LNCaP clone FGC (cell line): ENCODE results near the gene SLC16A13.

Source experiments
- DNase-seq: peaks from one replicate; pipeline ENCODE4 v3.0.0-alpha.2; 2011; ENCODE audit warnings: low read depth
- H3K4me3 ChIP-seq: 2 replicates; pipeline ENCODE4 v1.5.1; 2011; ENCODE audit warnings: mild to moderate bottlenecking, low read depth, low read length, control low read depth
- CTCF ChIP-seq: IDR thresholded peaks from 2 replicates; pipeline ENCODE4 v1.5.1; 2012; ENCODE audit warnings: mild to moderate bottlenecking; ENCODE audit not compliant: control insufficient read depth, insufficient read depth; ENCODE audit errors: extremely low read depth

Gene SLC16A13

DNA sequence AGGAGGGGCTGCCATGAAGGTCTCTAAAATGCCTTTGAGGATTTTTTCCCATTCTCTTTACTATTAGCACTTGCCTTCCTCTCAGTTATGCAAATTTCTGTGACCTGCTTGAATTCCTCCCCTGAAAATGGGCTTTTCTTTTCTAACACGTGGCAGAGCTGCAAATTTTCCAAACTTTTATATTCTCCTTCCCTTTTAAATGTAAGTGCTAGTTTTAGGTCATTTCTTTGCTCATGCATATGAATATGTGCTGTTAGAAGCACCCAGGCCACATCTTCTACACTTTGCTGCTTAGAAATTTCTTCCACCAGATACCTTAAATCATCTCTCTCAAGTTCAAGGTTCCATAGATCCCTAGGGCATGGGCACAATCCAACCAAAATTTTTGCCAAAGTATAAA is 32.5 kb downstream of the SLC16A13 start:
- no peak for TF ChIP-seq CTCF
- H3K4me3 ChIP-seq: no peak overlapping the region
- DNase-seq: no peak

DNA sequence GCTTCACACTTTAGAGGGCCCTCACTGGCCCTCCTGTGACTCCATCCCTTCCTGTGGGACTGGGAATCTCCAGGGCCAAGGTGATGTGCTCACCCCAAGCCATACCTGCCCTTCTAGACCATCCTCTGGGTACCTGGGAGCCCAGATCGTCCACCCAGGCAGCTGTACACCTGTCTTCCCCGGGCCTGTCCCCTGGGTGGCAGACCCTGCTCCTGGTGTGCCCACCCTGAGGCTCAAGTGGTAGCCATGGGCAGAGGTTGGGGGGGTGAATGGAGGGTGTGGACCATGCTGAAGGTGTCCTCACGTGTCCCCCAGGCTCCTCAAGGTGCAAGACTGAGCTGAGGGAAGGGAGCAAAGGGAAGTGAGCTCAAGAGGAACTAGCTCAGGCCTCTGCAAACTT is 34.9 kb downstream of the SLC16A13 start:
- DNase-seq: no peak
- H3K4me3 ChIP-seq: no peak overlapping the region
- no peak for TF ChIP-seq CTCF

GRCh38 chr17:7072406-7072805 is 36.6 kb downstream of the SLC16A13 start:
- DNase-seq: no peak
- TF ChIP-seq CTCF: no peak
- no peak overlapping the region for H3K4me3 ChIP-seq

- H3K4me3 ChIP-seq: no peak overlapping the region
- no peak for DNase-seq
- TF ChIP-seq CTCF: no peak
Observed at GRCh38 chr17:7074931-7075330, 39.1 kb downstream of the SLC16A13 start.

GRCh38 chr17:7077911-7078546 is 42.2 kb downstream of the SLC16A13 start:
- H3K4me3 ChIP-seq: no peak overlapping the region
- TF ChIP-seq CTCF: no peak
- no peak for DNase-seq

GRCh38 chr17:7078711-7079110 is 42.9 kb downstream of the SLC16A13 start:
- no peak for DNase-seq
- H3K4me3 ChIP-seq: no peak overlapping the region
- TF ChIP-seq CTCF: no peak
